HG03139 (cell line): ENCODE results near the gene DDX1.

Source experiments
- ATAC-seq: cut with Tn5 transposase; IDR thresholded peaks from one replicate; pipeline ENCODE4 v1.9.1; 2021; ENCODE audit not compliant: unreplicated experiment

DDX1 gene

DNA sequence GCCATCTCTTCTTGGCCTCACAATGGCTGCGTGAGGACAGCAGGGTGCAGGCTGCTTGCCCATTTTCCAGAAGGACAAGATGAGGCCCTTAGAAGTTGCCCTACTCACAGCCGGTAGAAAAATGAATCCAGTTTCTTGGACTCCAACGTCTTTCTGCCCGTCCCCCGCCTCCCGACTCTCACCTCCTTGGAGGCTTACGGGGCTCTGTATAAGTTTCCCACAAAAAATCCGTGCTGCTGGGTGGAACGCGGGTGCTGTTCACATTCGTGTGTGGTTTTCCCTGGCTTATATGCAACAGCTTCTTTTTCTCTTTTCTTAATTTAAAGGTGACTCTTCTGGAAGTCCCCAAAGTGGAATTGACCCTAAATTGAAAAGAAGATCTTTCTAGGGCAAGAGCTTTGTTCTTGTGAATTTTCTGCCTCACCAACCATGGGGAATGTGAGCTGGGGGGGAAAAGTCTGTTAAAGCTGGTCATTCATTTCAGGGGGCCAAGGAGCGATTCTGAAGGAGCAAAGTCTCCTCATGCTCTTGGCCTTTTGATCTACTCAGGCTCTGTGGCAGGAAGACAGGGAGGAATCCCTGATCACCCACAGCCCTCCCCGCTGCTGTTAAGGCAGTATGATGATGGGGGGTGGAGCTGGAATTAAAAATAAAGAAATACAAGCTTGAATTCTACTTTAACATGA lies 51.3 kb downstream of the DDX1 start:
- no peak for ATAC-seq

GRCh38 chr2:15643791-15644585 lies 52.3 kb downstream of the DDX1 start:
- ATAC-seq, result no peak

GRCh38 chr2:15645300-15645699 lies 53.6 kb downstream of the DDX1 start:
- ATAC-seq, result no peak

GRCh38 chr2:15645720-15646385 lies 54.2 kb downstream of the DDX1 start:
- ATAC-seq, result no peak

GRCh38 chr2:15646661-15647060 lies 55.0 kb downstream of the DDX1 start:
- no peak for ATAC-seq

DNA sequence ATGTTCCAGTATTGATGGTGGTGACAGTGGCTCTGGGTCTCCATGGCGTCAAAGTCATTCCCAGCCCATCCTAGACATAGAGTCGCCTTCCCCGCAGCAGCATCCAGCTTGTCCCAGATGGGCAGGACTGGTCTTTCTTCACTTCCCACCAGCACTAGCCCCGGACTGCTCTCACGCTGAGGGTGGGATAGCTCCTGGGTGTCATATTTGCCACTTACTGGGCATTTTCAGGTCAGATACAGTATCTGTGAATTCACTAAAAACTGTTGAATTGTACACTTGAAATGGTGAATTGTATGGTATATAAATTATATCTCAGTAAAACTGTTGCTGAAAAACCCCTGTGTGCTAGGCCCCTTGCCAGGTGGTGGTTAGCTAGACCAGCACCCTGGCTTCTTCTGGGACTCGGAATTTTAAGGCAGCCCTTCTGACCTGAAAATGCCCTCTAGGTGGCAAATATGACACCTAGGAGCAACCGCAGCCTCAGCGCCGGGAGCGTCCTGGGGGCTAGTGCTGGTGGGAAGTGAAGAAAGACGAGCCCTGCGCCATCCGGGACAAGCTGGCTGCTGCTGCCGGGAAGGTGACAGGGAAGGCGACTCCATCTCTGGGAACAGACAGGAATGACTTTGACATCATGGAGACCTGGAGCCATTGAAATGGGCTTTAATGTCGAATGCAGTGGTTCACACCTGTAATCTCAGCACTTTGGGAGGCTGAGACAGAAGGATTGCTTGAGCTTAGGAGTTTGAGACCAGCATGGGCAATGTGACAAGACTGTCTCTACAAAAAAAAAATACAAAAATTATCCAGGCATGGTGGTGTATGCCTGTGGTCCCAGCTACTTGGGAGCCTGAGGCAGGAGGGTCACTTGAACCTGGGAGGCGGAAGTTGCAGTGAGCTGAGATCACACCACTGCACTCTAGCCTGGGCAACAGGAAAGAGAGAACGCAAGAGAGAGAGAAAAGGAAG lies 56.2 kb downstream of the DDX1 start:
- no peak for ATAC-seq

- no peak for ATAC-seq
Observed at GRCh38 chr2:15648593-15649525, 57.2 kb downstream of the DDX1 start.

DNA sequence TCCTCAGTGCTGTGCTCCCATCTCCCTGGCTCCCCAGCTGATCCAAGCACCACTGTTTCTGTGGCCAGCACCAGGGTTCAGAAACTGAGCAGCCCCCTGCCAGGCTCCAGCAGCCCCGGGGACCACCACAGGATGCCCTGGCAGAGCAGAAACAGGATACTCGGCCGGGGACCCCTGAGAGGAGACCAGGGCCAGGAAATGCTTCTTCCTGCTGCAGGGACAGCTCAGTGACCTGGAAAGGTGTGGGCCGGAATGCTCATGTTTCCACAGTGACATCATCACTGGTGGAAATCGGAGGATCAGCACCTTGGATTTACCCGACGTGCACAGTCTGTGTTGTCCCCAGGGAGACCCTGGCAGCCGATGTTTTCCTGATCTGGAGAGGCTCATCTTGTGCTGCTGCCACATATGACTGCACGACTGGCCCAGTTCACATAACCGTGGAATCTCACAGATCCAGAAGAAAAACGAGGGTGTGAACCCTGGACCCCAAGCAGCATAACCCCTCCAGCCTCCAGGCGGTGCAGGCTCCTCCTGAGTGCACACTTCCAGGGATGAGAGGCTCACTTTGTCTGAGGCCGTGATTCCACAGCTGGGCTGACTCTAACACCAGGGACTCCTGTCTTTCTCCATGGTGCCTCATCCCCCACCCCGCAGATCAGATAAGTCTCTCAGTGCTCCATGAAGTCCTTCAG lies 58.0 kb downstream of the DDX1 start:
- ATAC-seq, result no peak

DNA sequence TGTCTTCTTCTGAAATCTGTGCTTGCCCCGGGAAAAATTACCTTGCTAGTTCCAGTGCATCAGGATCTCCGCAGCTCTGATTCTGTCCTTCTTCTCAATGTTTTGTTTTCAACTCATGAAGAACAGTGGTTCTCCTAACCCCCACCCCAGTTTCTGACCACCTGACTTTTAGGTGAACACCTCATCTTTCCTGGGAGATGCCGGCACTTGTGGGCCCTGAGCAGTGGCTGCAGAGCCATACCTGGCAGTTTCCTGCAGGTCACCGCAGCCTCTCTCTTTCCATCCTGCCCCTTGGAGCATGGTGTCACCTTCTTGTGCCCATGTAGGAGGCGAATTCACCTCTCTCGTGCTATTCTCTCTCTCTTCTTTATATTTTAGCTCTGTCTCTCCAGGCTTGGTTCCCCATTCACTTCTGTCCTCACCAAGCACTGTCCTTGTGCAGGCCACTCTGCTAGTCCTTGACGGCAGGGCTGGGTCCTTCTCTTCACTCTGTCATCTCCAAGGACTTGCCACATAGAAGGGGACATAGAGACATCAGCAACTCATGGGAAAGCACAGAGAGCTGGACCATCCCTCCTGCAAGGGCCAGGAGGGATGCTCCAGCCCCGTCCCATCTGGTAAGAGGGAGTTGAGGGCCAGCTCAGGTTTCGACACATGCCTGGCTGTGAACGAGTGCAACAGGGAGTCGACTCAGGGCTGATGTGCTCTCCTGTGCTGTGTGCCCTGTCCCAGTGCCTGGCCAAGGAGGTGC lies 59.1 kb downstream of the DDX1 start:
- ATAC-seq, result no peak

DNA sequence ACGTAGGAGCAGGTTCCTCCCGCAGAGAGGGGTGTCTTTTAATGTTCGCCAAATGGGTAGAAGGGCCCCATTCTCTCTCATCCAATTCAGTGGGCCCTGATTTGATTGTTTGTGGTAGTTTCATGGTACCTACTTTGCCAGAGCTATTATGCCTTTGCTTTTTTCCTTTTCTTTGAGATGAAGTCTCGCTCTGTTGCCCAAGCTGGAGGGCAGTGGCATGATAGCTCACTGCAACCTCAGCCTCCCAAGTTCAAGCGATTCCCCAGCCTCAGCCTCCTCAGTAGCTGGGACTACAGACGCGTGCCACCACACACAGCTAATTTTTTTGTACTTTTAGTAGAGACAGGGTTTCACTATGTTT lies 59.7 kb downstream of the DDX1 start:
- no peak for ATAC-seq

DNA sequence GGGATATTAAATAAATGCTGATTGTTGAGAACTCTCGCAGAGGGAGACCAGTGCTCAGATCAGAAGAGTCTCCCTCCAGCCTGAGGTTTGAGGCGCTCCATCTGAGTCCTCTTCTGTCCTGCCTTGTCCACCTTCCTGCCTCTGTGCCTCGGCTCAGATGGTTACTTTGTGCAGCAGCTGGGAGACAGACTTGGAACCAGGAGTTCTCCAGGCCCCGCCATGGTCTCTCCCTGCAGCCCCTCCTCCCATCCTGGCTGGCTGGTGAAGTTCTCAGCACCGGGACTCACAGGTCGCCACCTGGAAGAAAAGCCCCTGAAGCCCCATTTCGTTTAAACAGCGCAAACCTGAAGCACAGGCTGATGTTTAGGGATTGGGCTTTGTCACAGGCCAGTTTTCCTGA lies 60.6 kb downstream of the DDX1 start:
- no peak for ATAC-seq

DNA sequence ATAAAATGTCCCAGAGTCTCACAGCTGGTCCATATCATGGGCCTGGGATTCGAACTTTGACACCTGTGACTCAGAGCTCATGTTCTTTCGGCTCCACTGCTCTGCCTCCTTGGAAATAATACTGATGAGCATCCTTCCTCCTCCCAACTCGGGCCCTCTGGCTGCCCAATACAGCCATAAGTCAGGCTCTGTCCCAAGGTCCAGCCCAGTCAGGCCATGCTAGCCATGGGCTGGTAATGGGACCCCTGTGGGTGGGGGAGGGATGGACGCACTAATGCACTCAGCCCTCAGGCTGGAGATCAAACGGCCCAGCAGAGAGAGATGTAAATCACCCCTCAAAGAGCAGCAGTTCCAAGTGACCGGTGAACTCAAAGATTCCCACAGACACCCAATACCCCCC lies 61.1 kb downstream of the DDX1 start:
- ATAC-seq, result no peak

DNA sequence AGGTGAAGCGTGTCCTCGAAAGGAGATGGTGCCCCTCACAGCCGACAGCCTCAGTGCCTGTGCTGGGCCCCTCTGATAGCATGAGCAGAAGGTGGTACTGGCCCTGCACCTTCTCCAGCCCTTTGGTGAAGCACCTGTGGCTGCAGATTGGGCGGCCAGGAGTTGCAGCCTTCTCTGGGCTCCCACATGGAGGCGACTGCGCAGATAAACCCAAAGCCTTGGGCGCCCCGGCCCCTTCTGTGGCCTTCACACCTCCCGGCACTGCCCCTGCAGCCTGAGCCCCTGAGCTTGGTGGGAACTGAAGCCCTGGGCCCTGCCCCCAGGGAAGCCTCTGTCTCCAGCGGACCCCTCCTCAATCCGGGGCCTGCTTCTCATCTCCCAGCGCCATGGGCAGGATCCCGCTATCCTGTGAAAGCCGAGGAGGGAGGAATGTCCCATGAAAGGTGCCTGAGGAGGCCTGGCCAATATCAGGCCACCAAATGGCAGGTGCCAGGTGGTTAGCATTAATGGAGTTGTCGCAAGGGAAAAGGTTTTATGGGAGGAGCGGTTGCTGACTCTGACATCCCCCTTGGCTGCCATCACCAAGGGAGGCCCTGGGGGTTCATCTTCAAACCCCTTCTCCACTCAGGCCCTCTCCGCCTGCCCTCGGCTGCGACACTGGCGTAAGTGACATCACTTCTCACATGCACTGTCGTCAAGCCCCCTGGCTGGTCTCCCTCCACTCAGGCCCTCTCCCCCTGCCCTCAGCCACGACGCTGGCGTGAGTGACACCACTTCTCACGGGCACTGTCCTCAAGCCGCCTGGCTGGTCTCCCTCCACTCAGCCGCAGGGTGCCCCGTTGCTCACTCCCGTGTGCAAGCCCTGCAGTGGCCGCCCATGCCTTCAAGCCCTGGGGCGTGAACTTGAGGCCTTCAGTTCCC lies 62.4 kb downstream of the DDX1 start:
- ATAC-seq, result no peak

DNA sequence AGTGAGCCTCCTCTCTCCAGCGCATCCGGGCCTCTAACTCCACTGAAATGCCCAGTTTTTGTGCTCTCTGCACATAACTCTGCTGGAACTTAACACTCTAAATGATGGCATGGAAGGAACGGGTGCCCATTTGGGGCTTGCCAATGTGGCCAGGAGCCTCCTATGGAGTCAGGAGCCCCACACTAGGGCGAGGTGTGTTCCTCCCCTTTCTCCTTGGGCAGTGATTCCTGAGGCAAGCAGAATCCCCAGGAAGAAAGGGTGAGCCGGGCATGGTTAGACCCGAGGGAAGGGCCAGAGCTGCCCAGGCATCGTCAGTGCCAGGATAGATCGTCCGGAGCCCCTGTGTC lies 63.0 kb downstream of the DDX1 start:
- ATAC-seq, result no peak

DNA sequence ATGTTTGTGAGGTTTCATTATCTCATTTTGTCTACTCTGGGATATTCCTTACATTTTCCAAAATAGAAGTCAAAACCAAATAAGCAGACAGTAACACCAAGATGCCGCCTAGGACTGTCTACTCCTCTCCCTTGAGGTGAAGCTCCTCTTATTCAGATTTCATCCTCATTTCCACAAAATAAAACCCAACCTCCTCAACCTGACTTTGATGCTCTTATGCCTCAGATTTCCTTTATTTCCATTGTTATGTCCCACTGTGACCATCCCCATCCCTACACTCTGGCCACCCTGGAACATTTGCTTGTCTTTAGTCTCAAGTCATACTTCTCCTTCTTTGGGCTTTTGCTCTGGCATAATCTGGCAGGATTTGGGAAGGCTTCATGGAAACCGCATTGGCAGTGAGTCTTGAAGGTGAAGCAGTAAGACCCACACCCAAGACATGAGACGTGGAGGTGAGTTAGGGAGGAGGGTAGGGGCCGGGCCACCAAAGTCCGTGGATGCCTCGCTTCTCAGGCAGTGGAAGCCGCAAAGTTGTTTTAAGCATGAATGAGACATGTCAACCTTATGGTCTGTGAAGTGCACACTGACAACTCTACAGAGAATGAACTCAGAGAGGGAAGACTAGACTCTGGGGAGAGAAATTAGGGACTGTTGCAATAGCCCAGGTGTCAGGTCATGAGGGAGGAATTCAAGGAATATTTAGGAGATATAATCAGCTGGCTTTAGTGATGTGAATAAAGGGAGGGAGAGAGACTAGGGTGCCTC lies 63.6 kb downstream of the DDX1 start:
- ATAC-seq, result no peak

DNA sequence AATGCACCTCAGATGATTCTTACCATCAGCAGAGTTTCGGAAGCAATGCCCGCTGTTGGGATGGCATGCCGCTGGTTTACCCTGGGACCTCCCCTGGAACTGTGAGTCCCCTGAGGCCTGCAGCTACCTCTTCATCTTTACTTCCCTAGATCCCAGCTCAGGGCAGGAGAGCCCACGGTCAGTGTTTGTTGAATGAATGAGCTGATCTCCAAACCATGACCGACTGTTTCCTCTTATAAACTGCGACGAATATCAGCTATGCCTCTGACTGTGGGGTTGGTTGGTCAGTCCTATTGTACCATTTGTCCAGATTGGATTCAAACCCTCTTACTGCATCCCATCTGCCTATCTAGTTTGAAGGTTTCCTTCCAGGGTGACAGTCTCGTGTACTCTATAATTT lies 64.4 kb downstream of the DDX1 start:
- no peak for ATAC-seq

GRCh38 chr2:15657759-15658158 lies 66.1 kb downstream of the DDX1 start:
- ATAC-seq, result no peak
